Breast epithelium (tissue), 3 donors: Measurements from ENCODE around the gene CCDC127.

Source experiments
- CTCF ChIP-seq, 3 donors: fragments of 450-650 bp; IDR thresholded peaks; one replicate each; pipeline ENCODE4 v1.5.1; 2016 to 2017; ENCODE audit warnings: antibody characterized with exemption in 3 of 3, mild to moderate bottlenecking in 3 of 3, moderate library complexity in 3 of 3
- POLR2A ChIP-seq: fragments of 450-650 bp; IDR thresholded peaks from one replicate; pipeline ENCODE4 v1.6.1; 2016; ENCODE audit warnings: antibody characterized with exemption, mild to moderate bottlenecking, moderate library complexity
- POLR2AphosphoS5 ChIP-seq, 3 donors: sonication (generic); formaldehyde crosslinking; IDR thresholded peaks; one replicate each; pipeline ENCODE4 v1.6.1; 2017; ENCODE audit warnings: antibody characterized with exemption in 3 of 3

- TF ChIP-seq CTCF (IDR thresholded peaks at IDR 0.05), result no peak
- TF ChIP-seq POLR2A, result no peak
- TF ChIP-seq POLR2AphosphoS5 (IDR thresholded peaks at IDR 0.05), result no peak
Measured at GRCh38 chr5:180286-180918, 37.6 kb downstream of the CCDC127 start.
